Activated T-cell treated with anti-CD3 and anti-CD28 coated beads for 1 hour (primary cell): ENCODE measurements around the gene TGM5.
"Not testable (repeated sequence)": the region's sequence is repeated elsewhere in the genome, so short reads cannot be mapped to it uniquely, and the experiment has no call there.

ENCODE experiments used
- DNase-seq: peaks from one replicate; pipeline ENCODE4 v3.0.0-alpha.2; 2020; ENCODE audit warnings: low read depth

Gene TGM5

GRCh38 chr15:43214592-43215295 is 52.0 kb downstream of the TGM5 start:
- DNase-seq: no peak

GRCh38 chr15:43214169-43214568 is 52.6 kb downstream of the TGM5 start:
- DNase-seq: no peak

GRCh38 chr15:43213466-43213865 is 53.3 kb downstream of the TGM5 start:
- DNase-seq: no peak

- DNase-seq: no peak
Observed at GRCh38 chr15:43212951-43213350, 53.8 kb downstream of the TGM5 start.

- DNase-seq: no peak
Observed at GRCh38 chr15:43212299-43212698, 54.4 kb downstream of the TGM5 start.

GRCh38 chr15:43211224-43211735 is 55.4 kb downstream of the TGM5 start:
- DNase-seq: no peak

GRCh38 chr15:43210807-43211206 is 55.9 kb downstream of the TGM5 start:
- DNase-seq: no peak

- DNase-seq: no peak
Observed at GRCh38 chr15:43210172-43210745, 56.5 kb downstream of the TGM5 start.

- no peak for DNase-seq
Observed at GRCh38 chr15:43209059-43209824, 57.5 kb downstream of the TGM5 start.

GRCh38 chr15:43208052-43209002 is 58.4 kb downstream of the TGM5 start:
- DNase-seq: no peak

GRCh38 chr15:43207024-43207423 is 59.7 kb downstream of the TGM5 start:
- no peak for DNase-seq

- no peak for DNase-seq
Observed at GRCh38 chr15:43206054-43206453, 60.7 kb downstream of the TGM5 start.

- DNase-seq: peak; percentile 24
Observed at GRCh38 chr15:43204016-43204901, 62.5 kb downstream of the TGM5 start.

- DNase-seq: no peak
Observed at GRCh38 chr15:43199945-43200488, 66.7 kb downstream of the TGM5 start.

- DNase-seq: no peak
Observed at GRCh38 chr15:43198992-43199391, 67.7 kb downstream of the TGM5 start.

GRCh38 chr15:43198556-43198955 is 68.2 kb downstream of the TGM5 start:
- DNase-seq: not testable (repeated sequence)

- DNase-seq: not testable (repeated sequence)
Observed at GRCh38 chr15:43197773-43198172, 69.0 kb downstream of the TGM5 start.

- no peak for DNase-seq
Observed at GRCh38 chr15:43196760-43197548, 69.8 kb downstream of the TGM5 start.

GRCh38 chr15:43194795-43195194 is 71.9 kb downstream of the TGM5 start:
- no peak for DNase-seq

- DNase-seq: no peak
Observed at GRCh38 chr15:43193710-43194109, 73.0 kb downstream of the TGM5 start.
